GM12801 (cell line): ENCODE data around the gene SKA2.

ENCODE experiments used
- TF ChIP-seq, protein P1 (sequence below): IDR thresholded peaks from one replicate; pipeline ENCODE4 v1.5.1; 2011; ENCODE audit warnings: control low read depth; ENCODE audit not compliant: insufficient read length; ENCODE audit errors: extremely low read depth

SKA2 gene

DNA sequence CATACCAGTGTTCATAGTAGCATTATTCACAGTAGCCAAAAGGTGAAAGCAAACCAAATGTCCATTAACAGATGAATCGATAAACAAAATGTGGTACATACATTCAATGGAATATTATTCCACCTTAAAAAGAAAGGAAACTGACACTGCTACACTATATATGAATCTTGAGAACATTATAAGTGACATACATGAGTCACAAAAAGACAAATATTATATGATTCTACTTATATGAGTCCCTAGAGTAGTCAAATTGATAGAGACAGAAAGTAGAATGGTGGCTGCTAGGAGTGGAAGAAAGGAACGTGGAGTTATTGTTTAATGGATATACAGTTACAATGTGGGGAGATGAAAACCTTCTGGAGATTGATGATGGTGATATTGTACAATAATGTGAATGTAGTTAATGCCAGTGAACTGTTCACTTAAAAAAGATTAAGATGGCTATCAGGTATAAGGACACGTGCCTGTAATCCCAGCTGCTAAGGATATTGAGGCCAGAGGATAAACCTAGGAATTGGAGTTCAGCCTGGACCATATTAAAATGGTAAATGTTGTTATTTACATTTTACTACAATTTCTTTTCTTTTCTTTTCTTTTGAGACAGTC, 28.1 kb downstream of the SKA2 start:
- TF ChIP-seq, protein P1, sequence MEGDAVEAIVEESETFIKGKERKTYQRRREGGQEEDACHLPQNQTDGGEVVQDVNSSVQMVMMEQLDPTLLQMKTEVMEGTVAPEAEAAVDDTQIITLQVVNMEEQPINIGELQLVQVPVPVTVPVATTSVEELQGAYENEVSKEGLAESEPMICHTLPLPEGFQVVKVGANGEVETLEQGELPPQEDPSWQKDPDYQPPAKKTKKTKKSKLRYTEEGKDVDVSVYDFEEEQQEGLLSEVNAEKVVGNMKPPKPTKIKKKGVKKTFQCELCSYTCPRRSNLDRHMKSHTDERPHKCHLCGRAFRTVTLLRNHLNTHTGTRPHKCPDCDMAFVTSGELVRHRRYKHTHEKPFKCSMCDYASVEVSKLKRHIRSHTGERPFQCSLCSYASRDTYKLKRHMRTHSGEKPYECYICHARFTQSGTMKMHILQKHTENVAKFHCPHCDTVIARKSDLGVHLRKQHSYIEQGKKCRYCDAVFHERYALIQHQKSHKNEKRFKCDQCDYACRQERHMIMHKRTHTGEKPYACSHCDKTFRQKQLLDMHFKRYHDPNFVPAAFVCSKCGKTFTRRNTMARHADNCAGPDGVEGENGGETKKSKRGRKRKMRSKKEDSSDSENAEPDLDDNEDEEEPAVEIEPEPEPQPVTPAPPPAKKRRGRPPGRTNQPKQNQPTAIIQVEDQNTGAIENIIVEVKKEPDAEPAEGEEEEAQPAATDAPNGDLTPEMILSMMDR: no peak

DNA sequence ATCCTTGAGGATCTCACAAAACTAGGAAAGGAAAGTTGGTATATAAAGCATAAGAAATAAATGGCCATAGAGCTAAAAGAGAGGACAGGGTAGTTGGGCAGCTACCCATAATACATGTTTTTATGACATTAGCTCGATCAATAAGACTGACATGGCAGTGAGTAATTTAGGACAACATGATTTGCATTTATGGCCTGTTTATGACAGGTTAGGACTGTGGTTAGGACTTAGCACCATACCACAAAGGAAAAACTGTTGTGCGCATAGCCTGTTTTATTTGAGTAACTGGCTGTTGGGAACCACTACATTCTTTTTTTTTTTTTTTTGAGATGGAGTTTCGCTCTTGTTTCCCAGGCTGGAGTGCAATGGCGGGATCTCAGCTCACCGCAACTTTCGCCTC, 30.3 kb downstream of the SKA2 start:
- TF ChIP-seq, protein P1: no peak

DNA sequence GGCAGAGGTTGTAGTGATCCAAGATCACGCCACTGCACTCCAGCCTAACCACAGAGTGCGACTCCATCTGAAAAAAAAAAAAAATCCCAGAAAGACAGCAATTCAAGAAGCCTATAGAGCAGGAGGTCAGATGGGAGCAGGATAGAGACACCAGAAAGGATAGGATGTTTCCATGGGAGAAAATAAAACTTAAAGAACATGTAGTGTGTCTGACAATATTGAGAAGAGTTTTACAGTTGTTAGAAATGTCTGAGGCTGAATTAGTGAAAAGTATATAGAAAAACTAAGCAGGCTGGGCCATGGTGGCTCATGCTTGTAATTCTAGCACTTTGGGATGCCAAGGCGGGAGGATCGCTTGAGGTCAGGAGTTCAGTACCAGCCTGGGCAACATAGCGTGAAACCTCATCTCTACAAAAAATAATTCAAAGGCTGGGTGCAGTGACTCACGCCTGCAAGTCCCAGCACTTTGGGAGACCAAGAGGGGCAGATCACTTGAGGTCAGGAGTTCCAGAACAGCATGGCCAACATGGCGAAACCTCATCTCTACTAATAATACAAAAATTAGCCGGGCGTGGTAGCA, 33.0 kb downstream of the SKA2 start:
- TF ChIP-seq, protein P1: no peak

DNA sequence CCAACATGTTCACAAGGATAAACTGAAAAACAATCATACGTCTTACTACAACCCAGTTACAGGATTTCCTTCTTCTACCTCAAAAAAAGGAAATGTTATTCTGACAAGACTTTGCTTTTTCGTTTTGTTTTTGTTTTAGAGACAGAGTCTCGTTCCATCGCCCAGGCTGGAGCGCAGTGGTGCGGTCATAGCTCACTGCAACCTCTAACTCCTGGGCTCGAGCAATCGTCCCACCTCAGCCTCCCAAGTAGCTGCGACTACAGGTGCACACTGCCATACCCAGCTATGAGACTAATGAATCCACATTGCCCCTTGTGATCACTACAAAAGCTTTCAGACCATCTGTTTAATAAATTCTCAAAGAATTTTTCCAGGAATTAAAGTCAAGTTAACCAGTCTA, 39.5 kb downstream of the SKA2 start:
- TF ChIP-seq, protein P1: no peak

DNA sequence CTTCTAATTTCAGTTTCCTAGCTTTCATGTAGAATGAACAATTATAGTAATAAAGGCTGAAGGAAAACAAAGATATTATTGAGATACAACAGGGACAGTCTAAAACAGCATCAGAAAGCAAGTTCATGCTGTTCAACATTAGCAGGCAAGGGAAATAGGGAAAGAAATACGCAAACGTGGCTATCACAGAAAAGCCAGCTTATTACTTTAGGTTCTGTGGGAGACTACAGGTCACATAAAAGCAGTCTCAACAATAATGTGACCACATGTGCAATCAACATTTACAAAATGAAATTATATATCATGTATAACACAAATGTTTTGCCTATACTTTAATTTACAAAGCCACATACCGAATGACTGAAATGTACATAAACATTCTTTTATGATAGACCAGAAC, 43.4 kb downstream of the SKA2 start:
- TF ChIP-seq, protein P1: no peak

DNA sequence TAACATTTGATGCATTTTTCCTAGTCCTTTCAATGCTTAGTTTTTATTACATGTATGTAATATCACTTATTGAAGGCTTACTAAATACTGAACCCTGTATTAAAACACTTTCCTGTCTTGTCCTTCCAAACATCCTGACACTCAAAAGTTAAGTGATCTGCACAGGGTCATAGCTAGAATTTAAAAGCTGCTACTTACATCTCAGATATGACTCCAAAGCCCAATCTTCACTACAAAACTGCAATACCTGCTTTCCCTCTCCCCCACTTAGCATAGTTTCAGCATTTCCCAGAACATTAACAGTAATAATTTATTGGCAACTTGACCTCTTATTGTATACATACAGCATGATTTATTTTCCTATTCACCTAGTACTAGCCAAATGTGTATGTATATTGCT, 44.0 kb downstream of the SKA2 start:
- TF ChIP-seq, protein P1: no peak

DNA sequence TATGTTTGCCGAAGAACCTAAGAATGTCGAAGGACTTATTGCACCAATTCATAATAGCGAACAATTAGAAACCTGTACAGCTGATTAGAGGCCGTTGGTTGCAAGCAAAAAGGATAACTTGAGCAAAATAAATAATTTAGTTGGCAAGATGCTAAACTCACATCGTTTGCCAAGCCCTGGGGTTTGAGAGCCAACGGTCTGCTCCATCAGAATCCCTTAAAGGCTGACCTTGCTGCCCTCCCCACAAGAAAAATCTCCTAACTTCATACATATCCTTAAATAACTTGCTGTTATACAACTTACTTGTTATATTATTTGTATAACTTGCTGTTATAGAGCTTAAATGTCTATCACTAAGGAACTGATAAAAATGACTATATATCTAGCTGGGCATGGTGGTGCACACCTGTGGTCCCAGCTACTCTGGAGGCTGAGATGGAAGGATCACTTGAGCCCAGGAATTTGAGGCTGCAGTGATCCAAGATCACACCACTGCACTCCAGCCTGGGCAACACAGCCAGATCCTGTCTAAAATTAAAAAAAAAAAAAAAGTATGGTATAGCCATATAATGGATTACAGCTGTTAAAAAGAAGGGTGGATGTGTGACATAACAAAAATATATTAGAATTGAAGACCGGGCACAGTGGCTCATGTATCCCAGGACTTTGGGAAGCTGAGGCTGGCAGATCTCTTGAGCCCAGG, 46.4 kb downstream of the SKA2 start:
- TF ChIP-seq, protein P1: no peak
